Activated B cell treated with CpG ODN at 0.5 μM for 24 hours (primary cell): Measurements from ENCODE around the gene SMCO2. TPM values are rescaled to one million over a fixed set of nuclear protein-coding genes. Genes with fewer than 3 reads are reported as not detected.

ENCODE experiments used
- ATAC-seq: fragments of 200-7000 bp; cut with Tn5 transposase; one replicate; pipeline ENCODE4 v1.10.0; 2021; ENCODE audit warnings: low read depth, mild to moderate bottlenecking, moderate library complexity
- CTCF ChIA-PET: fragments of 350-600 bp; sonication (Branson Sonifier 250); formaldehyde crosslinking; loops from one replicate; lab custom pipeline; 2021; ENCODE audit warnings: antibody characterized with exemption; lab: Charles Lee
- POLR2A ChIA-PET: fragments of 350-600 bp; sonication (Branson Sonifier 250); formaldehyde crosslinking; loops from one replicate; lab custom pipeline; 2021; ENCODE audit warnings: antibody characterized with exemption; lab: Charles Lee
- DNase-seq: peaks from one replicate; pipeline ENCODE4 v3.0.0; 2022
- H3K27ac Mint-ChIP-seq: one replicate; pipeline ENCODE4 v1.8.0; 2020; ENCODE audit warnings: mixed read lengths
- H3K27me3 Mint-ChIP-seq: one replicate; pipeline ENCODE4 v1.8.0; 2021; ENCODE audit warnings: mixed read lengths
- H3K36me3 Mint-ChIP-seq: one replicate; pipeline ENCODE4 v1.8.0; 2021; ENCODE audit warnings: low read depth, mixed read lengths
- H3K4me1 Mint-ChIP-seq: one replicate; pipeline ENCODE4 v1.8.0; 2021; ENCODE audit warnings: mixed read lengths
- H3K4me3 Mint-ChIP-seq: one replicate; pipeline ENCODE4 v1.8.0; 2020; ENCODE audit warnings: mild to moderate bottlenecking, mixed read lengths
- H3K9me3 Mint-ChIP-seq: one replicate; pipeline ENCODE4 v1.8.0; 2020; ENCODE audit warnings: mixed read lengths
- intact Hi-C: fragments of 100-400 bp; cut with micrococcal nuclease; formaldehyde crosslinking; loops from one replicate; pipeline ENCODE4 v1.15.1; 2024
- total RNA-seq: library from RNA; stranded (reverse); gene quantifications from 2 replicates; pipeline ENCODE4 v1.2.3, GENCODE V29; 2022
- TF ChIP-seq, protein P1 (sequence below): fragments of 200-600 bp; IDR thresholded peaks from one replicate; pipeline ENCODE4 v1.8.0; 2022; ENCODE audit warnings: antibody characterized with exemption, mild to moderate bottlenecking

The SMCO2 gene
- total RNA-seq, 1 donor from 2014 or later, result not detected

DNA sequence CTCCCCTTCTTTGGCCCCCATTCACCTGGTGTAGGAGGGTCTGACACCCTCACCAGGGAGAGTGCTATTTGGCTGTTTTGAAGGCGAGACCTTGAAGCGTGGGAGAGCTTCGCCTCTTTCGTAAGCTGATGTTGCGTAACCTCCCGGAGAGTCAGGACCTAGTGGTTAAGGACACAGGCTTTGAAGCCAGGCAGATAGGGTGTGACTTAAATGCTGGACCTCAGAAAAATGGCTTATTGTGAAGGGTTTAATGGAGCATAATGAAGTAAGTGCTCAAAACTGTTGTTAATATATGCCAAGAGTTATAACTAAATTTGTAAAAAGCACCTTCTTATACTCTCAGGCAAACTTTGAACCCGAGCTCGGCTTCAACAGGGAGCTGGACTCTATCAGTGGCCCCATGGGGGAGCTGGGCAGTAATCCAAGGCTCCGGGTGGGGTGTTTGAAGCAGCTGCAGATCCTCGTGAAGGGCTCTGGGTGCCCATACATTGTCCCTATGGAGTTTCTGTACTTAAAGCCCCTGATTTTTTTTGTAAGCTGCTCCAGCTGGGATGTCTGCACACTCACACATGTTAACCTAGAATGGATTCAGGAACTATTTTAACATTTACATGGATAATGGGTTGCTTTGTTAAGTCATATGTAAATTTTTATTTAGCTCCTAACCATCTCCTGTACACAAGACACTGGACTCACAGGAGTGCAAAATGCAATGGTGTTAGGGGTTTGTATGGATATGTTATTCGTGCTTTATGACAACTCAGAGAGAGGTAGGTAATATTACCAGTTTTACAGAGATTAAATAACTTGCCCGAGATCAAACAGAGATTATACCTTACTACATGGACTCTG lies 103.5 kb downstream of the SMCO2 start:
- no peak for DNase-seq

DNA sequence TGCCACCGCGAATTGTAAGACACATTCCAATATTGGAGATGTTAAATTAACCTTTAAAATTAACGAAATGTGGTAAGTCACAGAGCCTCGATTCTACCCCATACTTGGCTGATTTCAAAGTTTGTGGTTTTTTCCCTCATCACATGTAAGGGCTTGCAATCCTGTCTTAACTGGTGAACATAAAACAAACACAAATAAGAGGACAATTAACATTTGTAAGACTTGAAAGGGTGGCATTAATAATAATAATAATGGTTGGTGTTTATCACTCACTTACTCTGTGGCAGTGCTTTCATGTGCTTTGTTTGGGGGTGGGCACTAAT lies 104.1 kb downstream of the SMCO2 start:
- TF ChIP-seq, protein P1, sequence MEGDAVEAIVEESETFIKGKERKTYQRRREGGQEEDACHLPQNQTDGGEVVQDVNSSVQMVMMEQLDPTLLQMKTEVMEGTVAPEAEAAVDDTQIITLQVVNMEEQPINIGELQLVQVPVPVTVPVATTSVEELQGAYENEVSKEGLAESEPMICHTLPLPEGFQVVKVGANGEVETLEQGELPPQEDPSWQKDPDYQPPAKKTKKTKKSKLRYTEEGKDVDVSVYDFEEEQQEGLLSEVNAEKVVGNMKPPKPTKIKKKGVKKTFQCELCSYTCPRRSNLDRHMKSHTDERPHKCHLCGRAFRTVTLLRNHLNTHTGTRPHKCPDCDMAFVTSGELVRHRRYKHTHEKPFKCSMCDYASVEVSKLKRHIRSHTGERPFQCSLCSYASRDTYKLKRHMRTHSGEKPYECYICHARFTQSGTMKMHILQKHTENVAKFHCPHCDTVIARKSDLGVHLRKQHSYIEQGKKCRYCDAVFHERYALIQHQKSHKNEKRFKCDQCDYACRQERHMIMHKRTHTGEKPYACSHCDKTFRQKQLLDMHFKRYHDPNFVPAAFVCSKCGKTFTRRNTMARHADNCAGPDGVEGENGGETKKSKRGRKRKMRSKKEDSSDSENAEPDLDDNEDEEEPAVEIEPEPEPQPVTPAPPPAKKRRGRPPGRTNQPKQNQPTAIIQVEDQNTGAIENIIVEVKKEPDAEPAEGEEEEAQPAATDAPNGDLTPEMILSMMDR, result no peak
- Mint-ChIP-seq H3K27ac (no peak overlapping the region), H3K4me1 (peaks cover 26% of the 10 kb centered on the region), H3K9me3 (no peaks in the 10 kb centered on the region), H3K36me3 (no peaks in the 10 kb centered on the region), H3K4me3 (no peak overlapping the region), H3K27me3 (peaks cover 3% of the 10 kb centered on the region)
- no peak for DNase-seq
- intact Hi-C loops, result no loop called here
- POLR2A ChIA-PET, result interaction anchor here (2.6 kb wide), 1 partner anchor 27 kb away, joined by 6 read pairs; the partner anchor contains the start of gene PPFIBP1
- no peak for ATAC-seq
- CTCF ChIA-PET, result no interaction called here

More for the DNA sequence above, 103.5 kb downstream of the SMCO2 start:
- POLR2A ChIA-PET, result interaction anchor here (0.6 to 2.6 kb wide), 2 partner anchors 15 to 26 kb away, joined by 3 to 6 read pairs; partner anchors contain the start of gene PPFIBP1
- H3K4me1 Mint-ChIP-seq, result peaks cover 20% of the 10 kb centered on the region
- intact Hi-C loops, result no loop called here
- no peak overlapping the region for H3K27ac Mint-ChIP-seq
- H3K9me3 Mint-ChIP-seq, result no peaks in the 10 kb centered on the region
- TF ChIP-seq, protein P1, result no peak
- ATAC-seq, result no peak
- peaks cover 3% of the 10 kb centered on the region for H3K27me3 Mint-ChIP-seq
- H3K4me3 Mint-ChIP-seq, result no peak overlapping the region
- CTCF ChIA-PET, result no interaction called here
- H3K36me3 Mint-ChIP-seq, result no peaks in the 10 kb centered on the region

DNA sequence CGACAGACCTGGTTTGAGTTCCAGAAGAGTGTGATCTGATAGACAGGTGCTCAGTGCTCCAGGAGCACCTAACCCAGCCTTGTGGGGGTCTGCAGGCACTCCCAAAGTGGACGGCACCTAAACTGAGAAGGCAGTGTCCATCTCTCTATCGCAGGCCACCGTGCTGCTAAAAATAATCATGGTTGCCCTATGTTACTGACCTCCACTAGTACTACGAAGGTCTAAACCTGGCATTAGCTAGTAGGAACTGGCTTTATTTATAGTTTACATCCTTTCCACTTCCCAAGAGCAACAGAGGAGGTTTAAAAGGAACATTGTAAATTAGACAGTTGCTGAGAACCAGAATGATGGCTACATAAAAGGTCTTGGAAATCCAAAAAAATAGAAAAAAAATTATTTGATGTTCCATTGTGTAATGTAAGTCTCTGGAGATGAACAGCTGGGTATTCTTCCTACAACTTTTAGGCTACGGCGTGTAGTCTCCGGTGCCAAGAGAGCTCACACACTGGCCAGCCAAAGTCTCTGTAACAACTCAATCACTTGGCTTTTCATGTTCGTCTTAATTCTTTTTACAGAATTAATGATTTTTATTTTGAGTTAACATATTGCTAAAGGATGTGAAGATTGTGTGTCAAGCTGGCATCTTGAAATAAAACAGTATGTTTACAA lies 104.8 kb downstream of the SMCO2 start:
- no peaks in the 10 kb centered on the region for H3K9me3 Mint-ChIP-seq
- peaks cover 31% of the 10 kb centered on the region for H3K4me1 Mint-ChIP-seq
- intact Hi-C loops, result no loop called here
- POLR2A ChIA-PET, result interaction anchor here (2.6 kb wide), 1 partner anchor 27 kb away, joined by 6 read pairs; the partner anchor contains the start of gene PPFIBP1
- H3K27ac Mint-ChIP-seq, result no peak overlapping the region
- H3K36me3 Mint-ChIP-seq, result no peaks in the 10 kb centered on the region
- ATAC-seq (no peak), DNase-seq (no peak)
- CTCF ChIA-PET, result no interaction called here
- H3K27me3 Mint-ChIP-seq, result peaks cover 3% of the 10 kb centered on the region
- H3K4me3 Mint-ChIP-seq, result no peak overlapping the region
- TF ChIP-seq, protein P1, result no peak

Other genes with a start within 250 kb of the SMCO2 start
- gene STK38L, start 202.4 kb upstream of the SMCO2 start, total RNA-seq, result 24.2 and 26.3 TPM in 2 replicates
- gene BMAL2, start 113.9 kb upstream of the SMCO2 start, total RNA-seq, result 4.2 and 5.4 TPM in 2 replicates
- gene PPFIBP1, start 77.5 kb downstream of the SMCO2 start, total RNA-seq, result 7.2 and 8.1 TPM in 2 replicates
- 0.35 TPM in 1 of 2 replicates, not detected in the other for gene REP15, start 249.7 kb downstream of the SMCO2 start, total RNA-seq